Esophagus muscularis mucosa (tissue), 4 donors: ENCODE measurements around the gene TBC1D17. TPM values are rescaled to one million over a fixed set of nuclear protein-coding genes. Genes with fewer than 3 reads are reported as not detected.

ENCODE experiments used
- DNase-seq: peaks from one replicate; pipeline ENCODE4 v3.0.0-alpha.2; 2017; ENCODE audit errors: extremely low spot score
- H3K27ac ChIP-seq, 4 donors: fragments of 200-600 bp; sonication (generic); replicated peaks in 1 of 4; 1 replicate in 3 of 4; 2 replicates in 1 of 4; pipeline ENCODE4 v1.5.1; 2016 to 2019; ENCODE audit warnings: mild to moderate bottlenecking in 1 of 4
- H3K27me3 ChIP-seq, 4 donors: fragments of 200-600 bp; sonication (generic); one replicate each; pipeline versions ENCODE4 v1.5.1 to v1.6.0; 2016 to 2019
- H3K36me3 ChIP-seq, 4 donors: fragments of 200-600 bp; sonication (generic); one replicate each; pipeline ENCODE4 v1.5.1; 2016 to 2019
- H3K4me1 ChIP-seq, 4 donors: fragments of 200-600 bp; sonication (generic); one replicate each; pipeline ENCODE4 v1.5.1; 2016 to 2019
- H3K4me3 ChIP-seq, 4 donors: fragments of 200-600 bp; sonication (generic); 1 replicate in 2 of 4; 2 replicates in 2 of 4; pipeline ENCODE4 v1.5.1; 2016 to 2019; ENCODE audit warnings: mild to moderate bottlenecking in 4 of 4, moderate library complexity in 1 of 4
- H3K9me3 ChIP-seq, 4 donors: fragments of 200-600 bp; sonication (generic); 1 replicate in 3 of 4; 2 replicates in 1 of 4; pipeline ENCODE4 v1.5.1; 2016 to 2019
- CTCF ChIP-seq, 3 experiments: fragments of 200-600 bp in 2 of 3; fragments of 450-650 bp in 1 of 3; sonication (generic) in 2 of 3; IDR thresholded peaks; one replicate each; pipeline ENCODE4 v1.5.1; 2017 to 2019; ENCODE audit warnings: antibody characterized with exemption in 3 of 3, mild to moderate bottlenecking in 2 of 3, moderate library complexity in 1 of 3
- EP300 ChIP-seq: sonication (generic); formaldehyde crosslinking; IDR thresholded peaks from one replicate; pipeline ENCODE4 v1.6.1; 2017; ENCODE audit warnings: antibody characterized with exemption
- POLR2A ChIP-seq: fragments of 450-650 bp; IDR thresholded peaks from one replicate; pipeline ENCODE4 v1.6.1; 2017; ENCODE audit warnings: antibody characterized with exemption, moderate library complexity, mild to moderate bottlenecking, low read depth
- POLR2AphosphoS5 ChIP-seq, 2 donors: sonication (generic); formaldehyde crosslinking; IDR thresholded peaks; one replicate each; pipeline ENCODE4 v1.6.1; 2017; ENCODE audit warnings: antibody characterized with exemption in 2 of 2
- WGBS: methylation state at CpG from one replicate; pipeline ENCODE4 v1.1.5; 2018; 5-methylcytosine and 5-hydroxymethylcytosine counted together
- intact Hi-C: fragments of 100-400 bp; cut with DNase I; formaldehyde crosslinking; loops from one replicate; pipeline ENCODE4 v1.15.1; 2023
- total RNA-seq, 4 donors: library from RNA; depleted of rRNA; stranded (reverse); fragments of >200 nt; gene quantifications; one replicate each; pipeline versions ENCODE4 v1.1.0 to v1.2.1, GENCODE V29; 2016

The TBC1D17 gene
- total RNA-seq, 4 donors from 2014 or later = 35.1 to 60.9 (median 44.0) TPM

- Histone ChIP-seq H3K27ac (no peak overlapping the region), H3K4me3 (no peak overlapping the region), H3K9me3 (no peaks in the 10 kb centered on the region), H3K4me1 (peaks cover 10 to 20% (median 17%) of the 10 kb centered on the region in 4 donors), H3K36me3 (no peaks in the 10 kb centered on the region), H3K27me3 (peaks cover 0 to 21% (median 3%) of the 10 kb centered on the region in 4 donors)
- DNase-seq = no peak
- no peak for TF ChIP-seq CTCF (IDR thresholded peaks at IDR 0.05)
- no peak for TF ChIP-seq POLR2AphosphoS5 (IDR thresholded peaks at IDR 0.05)
- TF ChIP-seq POLR2A = no peak
- TF ChIP-seq EP300 = no peak
- intact Hi-C loops = no loop called here
- WGBS = 82% methylated on average over 9 of the region's 17 CpGs
Observed at GRCh38 chr19:49895566-49896297, 18.2 kb downstream of the TBC1D17 start.

- intact Hi-C loops = no loop called here
- H3K36me3 ChIP-seq = no peaks in the 10 kb centered on the region
- peaks cover 10 to 16% (median 15%) of the 10 kb centered on the region in 4 donors for H3K4me1 ChIP-seq
- H3K27me3 ChIP-seq = peaks cover 0 to 9% (median 0%) of the 10 kb centered on the region in 4 donors
- peak within 1 kb of the TSS in 1 of 4 donors; percentile 21 for H3K4me3 ChIP-seq
- DNase-seq = no peak
- WGBS = 51% methylated on average over 17 of the region's 20 CpGs
- H3K9me3 ChIP-seq = no peaks in the 10 kb centered on the region
- peak within 1 kb of the TSS in 2 of 4 donors; percentile 34 to 44 for H3K27ac ChIP-seq
- TF ChIP-seq CTCF (IDR thresholded peaks at IDR 0.05) (no peak), POLR2AphosphoS5 (IDR thresholded peaks at IDR 0.05) (no peak), EP300 (no peak), POLR2A (no peak)
Observed at GRCh38 chr19:49896863-49897621, 19.5 kb downstream of the TBC1D17 start, which contains the start of gene IL4I1. Gene IL4I1, minus strand, starts transcription at chr19:49896887. Its CDS starts 727 bp downstream, at chr19:49896160.

- Histone ChIP-seq H3K4me3 (no peak overlapping the region), H3K9me3 (no peaks in the 10 kb centered on the region), H3K27ac (no peak overlapping the region), H3K36me3 (peaks cover 16 to 36% (median 26%) of the 10 kb centered on the region in 4 donors), H3K27me3 (no peaks in the 10 kb centered on the region), H3K4me1 (no peaks in the 10 kb centered on the region)
- intact Hi-C loops = no loop called here
- TF ChIP-seq CTCF (IDR thresholded peaks at IDR 0.05) = no peak
- no peak for TF ChIP-seq POLR2A
- TF ChIP-seq EP300 = no peak
- no peak for TF ChIP-seq POLR2AphosphoS5 (IDR thresholded peaks at IDR 0.05)
- DNase-seq = no peak
- 46% methylated on average over 6 of the region's 6 CpGs for WGBS
Observed at GRCh38 chr19:49904136-49904535, 26.6 kb downstream of the TBC1D17 start.

GRCh38 chr19:49906879-49907564, 29.5 kb downstream of the TBC1D17 start:
- Histone ChIP-seq H3K4me3 (no peak overlapping the region), H3K27ac (no peak overlapping the region), H3K36me3 (peaks cover 17 to 56% (median 41%) of the 10 kb centered on the region in 4 donors), H3K4me1 (peaks cover 0 to 16% (median 13%) of the 10 kb centered on the region in 4 donors), H3K27me3 (no peaks in the 10 kb centered on the region), H3K9me3 (no peaks in the 10 kb centered on the region)
- no peak for TF ChIP-seq CTCF (IDR thresholded peaks at IDR 0.05)
- no peak for TF ChIP-seq POLR2AphosphoS5 (IDR thresholded peaks at IDR 0.05)
- TF ChIP-seq EP300 = no peak
- no peak for TF ChIP-seq POLR2A
- WGBS = 87% methylated on average over 16 of the region's 16 CpGs
- no peak for DNase-seq
- intact Hi-C loops = no loop called here
